ENCODE data around the gene KRT35. TPM values are rescaled to one million over a fixed set of nuclear protein-coding genes. Genes with fewer than 3 reads are reported as not detected.

KRT35 gene
- not detected in 2 replicates for total RNA-seq

DNA sequence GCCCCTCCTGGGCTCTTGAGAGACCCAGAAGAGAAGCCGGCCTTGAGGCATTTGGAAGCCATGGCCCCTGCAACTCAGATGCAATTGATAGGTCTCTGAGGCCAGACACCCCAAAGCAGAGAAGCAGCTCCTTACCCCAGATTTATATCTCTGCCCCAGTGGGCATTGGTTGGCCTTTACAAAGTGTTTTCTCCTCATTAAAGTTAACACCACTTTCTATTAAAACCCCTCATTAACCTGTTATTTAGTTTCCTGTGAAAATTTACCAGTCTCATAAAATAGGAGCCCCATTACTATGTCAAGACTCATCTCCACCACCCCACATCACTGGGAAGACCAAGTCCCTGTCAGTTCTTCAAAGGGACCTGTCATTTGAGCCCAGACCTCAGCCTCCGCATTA is at the start of gene KRT35:
Gene KRT35, minus strand, starts transcription at position 116 of the 400 bp plus-strand sequence. Its CDS starts 54 bp downstream, at position 62.
- no peak within 1 kb of the TSS for H3K4me3 ChIP-seq (ENCODE audit: low read depth, low read length)
- no peak for TF ChIP-seq CTCF (IDR thresholded peaks at IDR 0.05; ENCODE audit: insufficient read depth, low read depth, low read length)
- no peak for DNase-seq (ENCODE audit: low read depth)

- peak; percentile 96 for DNase-seq (ENCODE audit: low read depth)
- TF ChIP-seq CTCF (IDR thresholded peaks at IDR 0.05; ENCODE audit: insufficient read depth, low read depth, low read length): no peak
- H3K4me3 ChIP-seq (ENCODE audit: low read depth, low read length): peak overlapping the region; percentile 21
Observed at GRCh38 chr17:41530062-41531048, 49.4 kb upstream of the KRT35 start.

GRCh38 chr17:41529491-41529915 is 48.6 kb upstream of the KRT35 start:
- no peak for TF ChIP-seq CTCF (IDR thresholded peaks at IDR 0.05; ENCODE audit: insufficient read depth, low read depth, low read length)
- DNase-seq (ENCODE audit: low read depth): no peak

DNA sequence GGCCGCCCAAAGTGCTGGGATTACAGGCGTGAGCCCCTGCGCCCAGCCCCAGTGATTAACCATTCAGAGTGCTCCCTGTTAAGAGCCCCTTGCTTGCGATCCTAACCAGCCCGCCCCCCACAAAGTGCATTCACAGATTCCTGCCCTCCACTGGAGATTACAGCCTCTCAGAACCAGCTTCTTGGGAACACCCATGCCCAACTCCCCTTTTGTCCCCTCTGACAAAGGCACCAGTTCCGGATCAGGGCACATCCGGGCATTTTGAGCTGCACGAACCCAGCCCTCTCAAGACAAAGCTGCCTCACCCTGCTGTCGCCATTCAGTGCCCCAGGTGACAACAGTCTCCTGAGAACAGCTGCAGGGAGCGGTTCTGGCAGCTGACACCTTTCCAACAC is 48.0 kb upstream of the KRT35 start:
- no peak overlapping the region for H3K4me3 ChIP-seq (ENCODE audit: low read depth, low read length)
- TF ChIP-seq CTCF (IDR thresholded peaks at IDR 0.05; ENCODE audit: insufficient read depth, low read depth, low read length): no peak
- no peak for DNase-seq (ENCODE audit: low read depth)

More at GRCh38 chr17:41529491-41529915, 48.6 kb upstream of the KRT35 start:
- H3K4me3 ChIP-seq (ENCODE audit: low read depth, low read length): no peak overlapping the region

GRCh38 chr17:41527063-41528023 is 46.4 kb upstream of the KRT35 start:
- DNase-seq (ENCODE audit: low read depth): peak; percentile 56
- TF ChIP-seq CTCF (IDR thresholded peaks at IDR 0.05; ENCODE audit: insufficient read depth, low read depth, low read length): no peak
- H3K4me3 ChIP-seq (ENCODE audit: low read depth, low read length): peak overlapping the region; percentile 69

GRCh38 chr17:41524261-41524660 is 43.3 kb upstream of the KRT35 start:
- no peak for DNase-seq (ENCODE audit: low read depth)
- no peak overlapping the region for H3K4me3 ChIP-seq (ENCODE audit: low read depth, low read length)
- no peak for TF ChIP-seq CTCF (IDR thresholded peaks at IDR 0.05; ENCODE audit: insufficient read depth, low read depth, low read length)
